ENCODE results near the gene QPCTL. TPM values are rescaled to one million over a fixed set of nuclear protein-coding genes. Genes with fewer than 3 reads are reported as not detected.
A peak's percentile ranks its signal among the peaks of the same experiment; 100 is the strongest.
"Not testable (repeated sequence)": the region's sequence is repeated elsewhere in the genome, so short reads cannot be mapped to it uniquely, and the experiment has no call there.

Gene QPCTL
- total RNA-seq, 1 donor from 2014 or later: 2.6 TPM

DNA sequence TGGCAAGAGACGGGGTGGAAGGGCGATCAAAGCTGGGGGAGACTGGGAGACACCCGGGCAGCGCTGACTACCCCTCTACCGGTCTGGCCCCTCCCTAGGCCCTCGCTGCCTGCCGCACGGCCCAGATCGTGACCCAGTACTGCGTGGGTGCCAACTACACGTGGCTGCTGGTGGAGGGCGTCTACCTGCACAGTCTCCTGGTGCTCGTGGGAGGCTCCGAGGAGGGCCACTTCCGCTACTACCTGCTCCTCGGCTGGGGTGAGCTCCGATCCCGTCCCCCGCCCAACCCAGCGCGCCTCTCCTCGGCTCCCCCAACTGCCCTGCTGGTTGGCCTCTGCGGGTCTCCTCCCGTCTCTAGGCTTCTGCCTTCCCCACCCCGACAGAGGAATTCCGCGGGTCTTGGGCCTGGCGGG is 15.6 kb upstream of the QPCTL start:
- H3K27me3 Mint-ChIP-seq (ENCODE audit: unreplicated experiment): peaks cover 12% of the 10 kb centered on the region
- H3K4me1 Mint-ChIP-seq (ENCODE audit: low read depth, unreplicated experiment): no peaks in the 10 kb centered on the region
- H3K4me3 Mint-ChIP-seq (ENCODE audit: unreplicated experiment): peak overlapping the region; percentile 71
- no peak overlapping the region for H3K27ac Mint-ChIP-seq (ENCODE audit: unreplicated experiment)
- peaks cover 5% of the 10 kb centered on the region for H3K9me3 Mint-ChIP-seq (ENCODE audit: unreplicated experiment)
- TF ChIP-seq, protein P1, sequence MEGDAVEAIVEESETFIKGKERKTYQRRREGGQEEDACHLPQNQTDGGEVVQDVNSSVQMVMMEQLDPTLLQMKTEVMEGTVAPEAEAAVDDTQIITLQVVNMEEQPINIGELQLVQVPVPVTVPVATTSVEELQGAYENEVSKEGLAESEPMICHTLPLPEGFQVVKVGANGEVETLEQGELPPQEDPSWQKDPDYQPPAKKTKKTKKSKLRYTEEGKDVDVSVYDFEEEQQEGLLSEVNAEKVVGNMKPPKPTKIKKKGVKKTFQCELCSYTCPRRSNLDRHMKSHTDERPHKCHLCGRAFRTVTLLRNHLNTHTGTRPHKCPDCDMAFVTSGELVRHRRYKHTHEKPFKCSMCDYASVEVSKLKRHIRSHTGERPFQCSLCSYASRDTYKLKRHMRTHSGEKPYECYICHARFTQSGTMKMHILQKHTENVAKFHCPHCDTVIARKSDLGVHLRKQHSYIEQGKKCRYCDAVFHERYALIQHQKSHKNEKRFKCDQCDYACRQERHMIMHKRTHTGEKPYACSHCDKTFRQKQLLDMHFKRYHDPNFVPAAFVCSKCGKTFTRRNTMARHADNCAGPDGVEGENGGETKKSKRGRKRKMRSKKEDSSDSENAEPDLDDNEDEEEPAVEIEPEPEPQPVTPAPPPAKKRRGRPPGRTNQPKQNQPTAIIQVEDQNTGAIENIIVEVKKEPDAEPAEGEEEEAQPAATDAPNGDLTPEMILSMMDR (IDR thresholded peaks at IDR 0.05; ENCODE audit: partially characterized antibody, unreplicated experiment): no peak
- no peak for DNase-seq
- no peaks in the 10 kb centered on the region for H3K36me3 Mint-ChIP-seq (ENCODE audit: unreplicated experiment)

DNA sequence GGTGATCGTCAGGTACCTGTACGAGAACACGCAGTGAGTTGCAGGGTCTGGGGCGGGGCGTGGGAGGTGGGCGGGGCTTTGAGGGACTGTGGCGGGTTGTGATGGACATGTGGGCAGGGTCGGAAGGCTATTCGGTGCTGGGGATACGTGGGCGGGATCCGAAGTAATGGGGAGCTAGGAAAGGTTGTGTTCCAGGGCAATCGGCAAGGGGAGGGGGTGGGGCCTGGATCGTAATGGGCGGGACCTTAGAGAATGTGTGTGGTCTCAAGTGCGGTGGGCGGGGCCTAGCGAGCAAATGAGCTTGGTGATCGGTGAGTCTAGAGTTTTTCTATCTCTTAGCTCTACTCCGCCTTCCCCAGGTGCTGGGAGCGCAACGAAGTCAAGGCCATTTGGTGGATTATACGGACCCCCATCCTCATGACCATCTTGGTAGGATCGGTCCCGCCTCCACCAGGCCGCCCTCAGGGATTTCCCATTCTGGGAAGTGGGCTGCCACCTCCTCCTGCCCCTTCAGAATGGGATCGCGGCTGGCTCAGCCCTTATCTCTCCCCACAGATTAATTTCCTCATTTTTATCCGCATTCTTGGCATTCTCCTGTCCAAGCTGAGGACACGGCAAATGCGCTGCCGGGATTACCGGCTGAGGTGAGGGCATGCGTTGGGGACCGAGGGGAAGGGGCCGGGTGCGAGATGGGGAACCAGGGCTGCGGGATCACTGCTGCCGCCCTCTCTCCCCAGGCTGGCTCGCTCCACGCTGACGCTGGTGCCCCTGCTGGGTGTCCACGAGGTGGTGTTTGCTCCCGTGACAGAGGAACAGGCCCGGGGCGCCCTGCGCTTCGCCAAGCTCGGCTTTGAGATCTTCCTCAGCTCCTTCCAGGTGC is 14.9 kb upstream of the QPCTL start:
- Mint-ChIP-seq H3K4me3 (ENCODE audit: unreplicated experiment) (peak overlapping the region; percentile 75), H3K27me3 (ENCODE audit: unreplicated experiment) (peaks cover 12% of the 10 kb centered on the region), H3K4me1 (ENCODE audit: low read depth, unreplicated experiment) (no peaks in the 10 kb centered on the region), H3K27ac (ENCODE audit: unreplicated experiment) (no peak overlapping the region), H3K36me3 (ENCODE audit: unreplicated experiment) (no peaks in the 10 kb centered on the region), H3K9me3 (ENCODE audit: unreplicated experiment) (peaks cover 4% of the 10 kb centered on the region)
- peak; percentile 82 for DNase-seq
- TF ChIP-seq, protein P1 (IDR thresholded peaks at IDR 0.05; ENCODE audit: partially characterized antibody, unreplicated experiment): no peak

DNA sequence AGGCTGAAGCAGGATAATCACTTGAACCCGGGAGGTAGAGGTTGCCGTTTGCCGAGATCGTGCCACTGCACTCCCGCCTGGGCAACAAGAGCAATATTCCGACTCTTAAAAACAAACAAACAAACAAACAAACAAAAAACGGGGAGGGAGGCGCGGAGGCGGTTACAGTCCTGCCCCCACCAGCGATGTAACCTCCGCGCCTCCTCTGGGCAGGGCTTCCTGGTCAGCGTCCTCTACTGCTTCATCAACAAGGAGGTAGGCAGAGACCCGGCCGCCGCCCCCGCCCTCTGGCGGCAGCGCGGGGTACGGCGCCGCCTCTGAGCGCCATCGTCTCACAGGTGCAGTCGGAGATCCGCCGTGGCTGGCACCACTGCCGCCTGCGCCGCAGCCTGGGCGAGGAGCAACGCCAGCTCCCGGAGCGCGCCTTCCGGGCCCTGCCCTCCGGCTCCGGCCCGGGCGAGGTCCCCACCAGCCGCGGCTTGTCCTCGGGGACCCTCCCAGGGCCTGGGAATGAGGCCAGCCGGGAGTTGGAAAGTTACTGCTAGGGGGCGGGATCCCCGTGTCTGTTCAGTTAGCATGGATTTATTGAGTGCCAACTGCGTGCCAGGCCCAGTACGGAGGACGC is 11.0 kb upstream of the QPCTL start:
- DNase-seq: peak; percentile 80
- Mint-ChIP-seq H3K27ac (ENCODE audit: unreplicated experiment) (no peak overlapping the region), H3K4me3 (ENCODE audit: unreplicated experiment) (peak overlapping the region; percentile 49), H3K27me3 (ENCODE audit: unreplicated experiment) (peaks cover 9% of the 10 kb centered on the region), H3K36me3 (ENCODE audit: unreplicated experiment) (no peaks in the 10 kb centered on the region), H3K4me1 (ENCODE audit: low read depth, unreplicated experiment) (no peaks in the 10 kb centered on the region), H3K9me3 (ENCODE audit: unreplicated experiment) (no peaks in the 10 kb centered on the region)
- TF ChIP-seq, protein P1 (IDR thresholded peaks at IDR 0.05; ENCODE audit: partially characterized antibody, unreplicated experiment): peak; percentile 99

DNA sequence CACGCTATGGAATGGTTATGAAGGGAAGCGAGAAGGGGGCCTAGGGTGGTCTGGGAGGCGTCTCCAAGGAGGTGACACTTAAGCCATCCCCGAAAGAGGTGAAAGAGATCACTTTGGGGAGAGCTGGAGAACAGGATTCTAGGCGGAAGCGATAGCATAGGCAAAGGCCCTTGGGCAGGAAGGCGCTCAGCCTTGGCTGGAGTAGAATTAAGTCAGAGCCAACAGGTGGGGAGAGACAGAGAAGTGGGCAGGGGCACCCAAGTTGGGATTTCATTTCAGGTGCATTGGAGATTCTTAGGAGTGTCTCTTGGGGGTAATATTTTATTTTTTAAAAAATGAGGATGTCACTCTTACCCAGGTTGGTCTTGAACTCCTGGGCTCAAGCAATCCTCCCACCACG is 10.3 kb upstream of the QPCTL start:
- Mint-ChIP-seq H3K27me3 (ENCODE audit: unreplicated experiment) (peaks cover 6% of the 10 kb centered on the region), H3K9me3 (ENCODE audit: unreplicated experiment) (peaks cover 1% of the 10 kb centered on the region), H3K4me1 (ENCODE audit: low read depth, unreplicated experiment) (no peaks in the 10 kb centered on the region), H3K36me3 (ENCODE audit: unreplicated experiment) (no peaks in the 10 kb centered on the region), H3K4me3 (ENCODE audit: unreplicated experiment) (no peak overlapping the region), H3K27ac (ENCODE audit: unreplicated experiment) (no peak overlapping the region)
- TF ChIP-seq, protein P1 (IDR thresholded peaks at IDR 0.05; ENCODE audit: partially characterized antibody, unreplicated experiment): no peak
- DNase-seq: no peak

DNA sequence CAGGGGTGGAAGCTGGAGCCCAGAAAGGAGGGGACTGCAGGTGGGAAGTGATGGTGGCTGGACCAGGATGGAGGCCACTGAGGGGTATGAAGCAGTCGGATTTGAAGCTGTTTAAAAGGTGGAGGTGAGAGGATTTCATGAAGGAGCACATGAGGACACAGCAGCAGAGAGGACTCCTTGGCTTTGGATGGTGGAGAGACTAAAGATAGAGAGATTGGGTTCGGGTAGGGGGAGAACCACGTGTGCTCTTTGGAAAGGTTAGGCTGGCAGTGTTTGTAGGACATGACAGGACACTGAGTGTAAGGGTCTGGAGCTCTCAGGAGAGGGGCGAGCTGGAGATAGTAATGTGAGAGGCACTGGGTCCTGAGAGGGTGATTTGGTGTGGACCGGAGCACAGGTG is 9.6 kb upstream of the QPCTL start:
- no peaks in the 10 kb centered on the region for H3K36me3 Mint-ChIP-seq (ENCODE audit: unreplicated experiment)
- TF ChIP-seq, protein P1 (IDR thresholded peaks at IDR 0.05; ENCODE audit: partially characterized antibody, unreplicated experiment): no peak
- no peak for DNase-seq
- no peak overlapping the region for H3K4me3 Mint-ChIP-seq (ENCODE audit: unreplicated experiment)
- H3K27ac Mint-ChIP-seq (ENCODE audit: unreplicated experiment): no peak overlapping the region
- peaks cover 1% of the 10 kb centered on the region for H3K9me3 Mint-ChIP-seq (ENCODE audit: unreplicated experiment)
- H3K27me3 Mint-ChIP-seq (ENCODE audit: unreplicated experiment): peaks cover 2% of the 10 kb centered on the region
- no peaks in the 10 kb centered on the region for H3K4me1 Mint-ChIP-seq (ENCODE audit: low read depth, unreplicated experiment)

DNA sequence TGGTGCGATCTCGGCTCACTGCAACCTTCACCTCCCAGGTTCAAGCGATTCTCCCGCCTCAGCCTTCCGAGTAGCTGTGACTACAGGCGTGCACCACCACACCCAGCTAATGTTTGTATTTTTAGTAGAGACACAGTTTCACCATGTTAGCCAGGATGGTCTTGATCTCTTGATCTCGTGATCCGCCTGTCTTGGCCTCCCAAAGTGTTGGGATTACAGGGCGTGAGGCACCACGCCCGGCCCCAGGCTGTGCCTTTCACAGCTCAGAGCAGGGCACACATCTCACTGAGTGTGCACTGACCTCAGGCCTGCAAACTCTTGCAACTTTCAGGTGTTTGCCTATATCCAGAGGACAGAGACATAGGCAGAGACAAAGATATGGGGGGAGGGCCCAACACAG is 7.4 kb upstream of the QPCTL start:
- not testable (repeated sequence) for H3K9me3 Mint-ChIP-seq (ENCODE audit: unreplicated experiment); H3K36me3 Mint-ChIP-seq (ENCODE audit: unreplicated experiment); DNase-seq; H3K27me3 Mint-ChIP-seq (ENCODE audit: unreplicated experiment); H3K27ac Mint-ChIP-seq (ENCODE audit: unreplicated experiment); H3K4me3 Mint-ChIP-seq (ENCODE audit: unreplicated experiment); H3K4me1 Mint-ChIP-seq (ENCODE audit: low read depth, unreplicated experiment)

All from glutamatergic neuron (in vitro differentiated cells).